GM12878 (cell line): ENCODE data around the gene FAM227B. TPM values are rescaled to one million over a fixed set of nuclear protein-coding genes. Genes with fewer than 3 reads are reported as not detected.

ENCODE experiments used
- ATAC-seq: fragments of 200-7000 bp; cut with Tn5 transposase; 3 replicates; pipeline ENCODE4 v1.9.1; 2020; ENCODE audit warnings: mild to moderate bottlenecking, moderate library complexity
- BruUV-seq: library from RNA; stranded (reverse); fragments of 400-500 nt; replicated peaks from 2 replicates; lab custom pipeline; 2021; lab: Mats Ljungman, UMichigan
- CTCF ChIA-PET: fragments of 300-600 bp; sonication (Branson Sonifier 250); formaldehyde crosslinking; extraction: SDS; loops from one replicate; lab custom pipeline; 2021; ENCODE audit warnings: inconsistent platforms; lab: Yijun Ruan, JAX
- POLR2A ChIA-PET: fragments of 350-600 bp; formaldehyde crosslinking; extraction: SDS; loops from one replicate; lab custom pipeline; 2021; ENCODE audit warnings: inconsistent platforms; lab: Charles Lee
- RAD21 ChIA-PET: fragments of 300-600 bp; sonication (Branson Sonifier 250); formaldehyde crosslinking; loops from one replicate; lab custom pipeline; 2023; ENCODE audit warnings: antibody characterized with exemption; ENCODE audit not compliant: unreplicated experiment; lab: Charles Lee
- SMC1A ChIA-PET: fragments of 300-600 bp; sonication (Branson Sonifier 250); formaldehyde crosslinking; loops from one replicate; lab custom pipeline; 2023; ENCODE audit not compliant: unreplicated experiment, uncharacterized antibody; lab: Charles Lee
- DNase-seq: peaks from one replicate; pipeline ENCODE4 v3.0.0-alpha.2; 2011; ENCODE audit warnings: low read depth, low spot score
- FAIRE-seq: peaks from 3 replicates; lab custom pipeline; 2011; peaks lifted over from hg19 to GRCh38; lab: Jason Lieb, UNC
- H2AFZ ChIP-seq: 2 replicates; pipeline ENCODE4 v1.6.0; 2011; ENCODE audit warnings: low read depth, low read length, control low read depth; ENCODE audit not compliant: control insufficient read depth
- H3K27ac ChIP-seq: 2 replicates; pipeline ENCODE4 v1.5.1; 2011; ENCODE audit warnings: control low read depth; ENCODE audit not compliant: control insufficient read depth, insufficient read depth
- H3K27me3 ChIP-seq, 2 experiments: replicated peaks in 1 of 2; 2 replicates each; pipeline versions ENCODE4 v1.6.0 to v1.6.1; 2011; ENCODE audit warnings: low read length in 1 of 2; ENCODE audit not compliant: control insufficient read depth in 2 of 2, insufficient read depth in 2 of 2
- H3K36me3 ChIP-seq, 2 experiments: 2 replicates each; pipeline ENCODE4 v1.5.1; 2011; ENCODE audit warnings: low read length in 1 of 2; ENCODE audit not compliant: control insufficient read depth in 2 of 2, insufficient read depth in 2 of 2
- H3K4me1 ChIP-seq: 2 replicates; pipeline ENCODE4 v1.6.1; 2011; ENCODE audit warnings: mild to moderate bottlenecking, low read length, moderate library complexity, mixed read lengths; ENCODE audit not compliant: control insufficient read depth, insufficient read depth
- H3K4me2 ChIP-seq: 2 replicates; pipeline ENCODE4 v1.6.0; 2011; ENCODE audit warnings: control low read depth; ENCODE audit not compliant: control insufficient read depth, insufficient read depth
- H3K4me3 ChIP-seq: fragments of 200-600 bp; sonication (generic); 2 replicates; pipeline ENCODE4 v1.5.1; 2016
- H3K79me2 ChIP-seq: 2 replicates; pipeline ENCODE4 v1.6.0; 2011; ENCODE audit warnings: low read length; ENCODE audit not compliant: control insufficient read depth, insufficient read depth
- H3K9ac ChIP-seq: 2 replicates; pipeline ENCODE4 v1.8.0; 2011; ENCODE audit warnings: low read length, control low read depth, mixed read lengths; ENCODE audit not compliant: control insufficient read depth, insufficient read depth
- H3K9me3 ChIP-seq: replicated peaks from 3 replicates; pipeline ENCODE4 v1.5.1; 2011; ENCODE audit warnings: mild to moderate bottlenecking, low read length; ENCODE audit not compliant: control insufficient read depth, insufficient read depth
- H4K20me1 ChIP-seq: 2 replicates; pipeline ENCODE4 v1.6.0; 2011; ENCODE audit not compliant: control insufficient read depth, insufficient read depth
- ATF7 ChIP-seq: fragments of 450-650 bp; IDR thresholded peaks from 2 replicates; pipeline ENCODE4 v1.6.1; 2016; ENCODE audit warnings: low read depth, mild to moderate bottlenecking
- CBFB ChIP-seq: IDR thresholded peaks from 2 replicates; pipeline ENCODE4 v1.6.1; 2016; ENCODE audit warnings: antibody characterized with exemption, low read depth
- DPF2 ChIP-seq: fragments of 450-650 bp; IDR thresholded peaks from 2 replicates; pipeline ENCODE4 v1.6.1; 2017; ENCODE audit warnings: mild to moderate bottlenecking
- HDAC2 ChIP-seq: fragments of 200-600 bp; sonication (generic); IDR thresholded peaks from 2 replicates; pipeline ENCODE4 v1.6.1; 2017
- POLR2AphosphoS5 ChIP-seq: IDR thresholded peaks from 2 replicates; pipeline ENCODE4 v1.6.1; 2011; ENCODE audit warnings: mild to moderate bottlenecking, low read length, inconsistent platforms
- SP1 ChIP-seq: IDR thresholded peaks from one replicate; pipeline ENCODE4 v1.6.1; 2011; ENCODE audit warnings: low read depth, low read length
- SREBF1 ChIP-seq: IDR thresholded peaks from 2 replicates; pipeline ENCODE4 v1.6.1; 2012; ENCODE audit warnings: mild to moderate bottlenecking, low read length
- STAT3 ChIP-seq: IDR thresholded peaks from 2 replicates; pipeline ENCODE4 v1.6.1; 2011; ENCODE audit warnings: low read depth, low read length, improper control_type of control experiment
- ZBTB33 ChIP-seq: fragments of 450-650 bp; IDR thresholded peaks from 2 replicates; pipeline ENCODE4 v1.6.1; 2017; ENCODE audit warnings: mild to moderate bottlenecking
- ZNF622 ChIP-seq: fragments of 450-650 bp; IDR thresholded peaks from 2 replicates; pipeline ENCODE4 v1.6.1; 2017; ENCODE audit warnings: mild to moderate bottlenecking, inconsistent platforms
- in situ Hi-C: fragments of 300-500 bp; cut with MboI; formaldehyde crosslinking; loops from 9 replicates; pipeline ENCODE4 v1.14.3; 2018; ENCODE audit warnings: mixed read lengths
- intact Hi-C: fragments of 100-400 bp; cut with micrococcal nuclease; formaldehyde crosslinking; loops from one replicate; pipeline ENCODE4 v1.14.2; 2022; ENCODE audit not compliant: unreplicated experiment
- polyA plus RNA-seq, 11 experiments: library from polyadenylated mRNA; depleted of rRNA in 4 of 11; unstranded in 6 of 11; stranded (reverse) in 5 of 11; fragments of >200 nt; fragmentation: Nextera tagmentation in 4 of 11; fragmentation: Illumina TruSeq in 1 of 11; extraction: Ambion mirVana in 4 of 11; extraction: Trizol in 1 of 11; gene quantifications; 1 replicate in 1 of 11; 2 replicates in 10 of 11; pipeline versions ENCODE4 v1.2.1 to v1.2.3, GENCODE V29; 2011 to 2016; ENCODE audit warnings: inconsistent platforms in 2 of 11, missing spikeins in 2 of 11, low read depth in 1 of 11
- total RNA-seq, 4 experiments: library from RNA; depleted of rRNA in 3 of 4; stranded (reverse); fragments of >200 nt in 3 of 4; fragmentation: Illumina TruSeq in 1 of 4; extraction: Trizol in 1 of 4; gene quantifications; 2 replicates each; pipeline versions ENCODE4 v1.2.1 to v1.2.3, GENCODE V29; 2013 to 2021
- TF ChIP-seq, protein P1 (sequence below): fragments of 450-650 bp; formaldehyde crosslinking; IDR thresholded peaks from 2 replicates; pipeline ENCODE4 v1.4.0; 2022; ENCODE audit warnings: mild to moderate bottlenecking, moderate library complexity
- TF ChIP-seq, protein P2 (sequence below): IDR thresholded peaks from 2 replicates; pipeline ENCODE4 v1.6.1; 2012; ENCODE audit warnings: low read depth, low read length, improper control_type of control experiment

The FAM227B gene
- total and polyA plus RNA-seq, 10 of the 15 experiments (the other 5 are each of a cell fraction or from before 2014, with no cell fraction given), result 3.9 to 12.6 (median 6.9) TPM

DNA sequence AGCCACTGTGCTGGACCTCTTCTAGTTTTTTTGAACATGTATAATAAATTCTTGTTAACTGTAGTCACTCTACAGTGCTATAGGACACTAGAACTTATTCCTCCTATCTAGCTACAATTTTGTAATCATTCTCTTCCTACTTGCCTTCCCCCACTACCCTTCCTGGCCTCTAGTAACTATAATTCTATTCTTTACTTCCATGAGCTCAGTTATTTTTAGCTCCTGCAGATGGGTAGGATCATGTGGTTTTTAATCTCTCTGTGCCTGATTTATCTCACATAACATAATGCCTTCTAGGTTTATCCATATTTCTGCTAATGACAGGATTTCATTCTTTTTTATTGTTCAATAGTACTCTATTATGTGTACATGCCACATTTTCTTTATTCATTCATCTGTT, 310.7 kb downstream of the FAM227B start:
- Histone ChIP-seq H3K27ac (no peak overlapping the region), H3K4me2 (no peak overlapping the region), H2AFZ (no peak overlapping the region), H3K36me3 (no peaks in the 10 kb centered on the region), H3K4me3 (no peak overlapping the region), H4K20me1 (no peaks in the 10 kb centered on the region), H3K4me1 (no peaks in the 10 kb centered on the region), H3K9me3 (no peaks in the 10 kb centered on the region), H3K79me2 (no peaks in the 10 kb centered on the region)
- DNase-seq, result no peak
- CTCF ChIA-PET, result no interaction called here
- intact Hi-C loops (no loop called here), in situ Hi-C loops (no loop called here)
- RAD21 ChIA-PET, result interaction anchor here (0.7 kb wide), 1 partner anchor 66 kb away, joined by 3 read pairs; no protein-coding TSS in a partner anchor
- no peak for ATAC-seq
- no peak for FAIRE-seq
- TF ChIP-seq ZNF622 (no peak), SP1 (no peak), ZBTB33 (no peak), SREBF1 (no peak), CBFB (no peak), HDAC2 (no peak), STAT3 (no peak), ATF7 (no peak), POLR2AphosphoS5 (no peak), DPF2 (no peak)
- TF ChIP-seq, protein P1, sequence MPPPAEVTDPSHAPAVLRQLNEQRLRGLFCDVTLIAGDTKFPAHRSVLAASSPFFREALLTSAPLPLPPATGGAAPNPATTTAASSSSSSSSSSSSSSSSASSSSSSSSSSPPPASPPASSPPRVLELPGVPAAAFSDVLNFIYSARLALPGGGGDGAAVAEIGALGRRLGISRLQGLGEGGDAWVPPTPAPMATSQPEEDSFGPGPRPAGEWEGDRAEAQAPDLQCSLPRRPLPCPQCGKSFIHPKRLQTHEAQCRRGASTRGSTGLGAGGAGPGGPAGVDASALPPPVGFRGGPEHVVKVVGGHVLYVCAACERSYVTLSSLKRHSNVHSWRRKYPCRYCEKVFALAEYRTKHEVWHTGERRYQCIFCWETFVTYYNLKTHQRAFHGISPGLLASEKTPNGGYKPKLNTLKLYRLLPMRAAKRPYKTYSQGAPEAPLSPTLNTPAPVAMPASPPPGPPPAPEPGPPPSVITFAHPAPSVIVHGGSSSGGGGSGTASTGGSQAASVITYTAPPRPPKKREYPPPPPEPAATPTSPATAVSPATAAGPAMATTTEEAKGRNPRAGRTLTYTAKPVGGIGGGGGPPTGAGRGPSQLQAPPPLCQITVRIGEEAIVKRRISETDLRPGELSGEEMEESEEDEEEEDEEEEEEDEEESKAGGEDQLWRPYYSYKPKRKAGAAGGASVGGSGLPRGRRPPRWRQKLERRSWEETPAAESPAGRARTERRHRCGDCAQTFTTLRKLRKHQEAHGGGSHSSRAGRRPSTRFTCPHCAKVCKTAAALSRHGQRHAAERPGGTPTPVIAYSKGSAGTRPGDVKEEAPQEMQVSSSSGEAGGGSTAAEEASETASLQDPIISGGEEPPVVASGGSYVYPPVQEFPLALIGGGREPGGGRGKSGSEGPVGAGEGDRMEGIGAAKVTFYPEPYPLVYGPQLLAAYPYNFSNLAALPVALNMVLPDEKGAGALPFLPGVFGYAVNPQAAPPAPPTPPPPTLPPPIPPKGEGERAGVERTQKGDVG (CRISPR knock-in tag), result no peak
- TF ChIP-seq, protein P2, sequence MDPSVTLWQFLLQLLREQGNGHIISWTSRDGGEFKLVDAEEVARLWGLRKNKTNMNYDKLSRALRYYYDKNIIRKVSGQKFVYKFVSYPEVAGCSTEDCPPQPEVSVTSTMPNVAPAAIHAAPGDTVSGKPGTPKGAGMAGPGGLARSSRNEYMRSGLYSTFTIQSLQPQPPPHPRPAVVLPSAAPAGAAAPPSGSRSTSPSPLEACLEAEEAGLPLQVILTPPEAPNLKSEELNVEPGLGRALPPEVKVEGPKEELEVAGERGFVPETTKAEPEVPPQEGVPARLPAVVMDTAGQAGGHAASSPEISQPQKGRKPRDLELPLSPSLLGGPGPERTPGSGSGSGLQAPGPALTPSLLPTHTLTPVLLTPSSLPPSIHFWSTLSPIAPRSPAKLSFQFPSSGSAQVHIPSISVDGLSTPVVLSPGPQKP, result no peak
- TF ChIP-seq, all 136 proteins: peak for 0
- ChIA-PET SMC1A (no interaction called here), POLR2A (interaction anchor here (0.7 kb wide), 1 partner anchor 41 kb away, joined by 3 read pairs; no protein-coding TSS in a partner anchor)
- BruUV-seq, result no TSS peak
- Histone ChIP-seq H3K27me3 (no peaks in the 10 kb centered on the region), H3K9ac (no peak overlapping the region)
